ENCODE results near the gene POGLUT3. TPM values are rescaled to one million over a fixed set of nuclear protein-coding genes. Genes with fewer than 3 reads are reported as not detected.

POGLUT3 gene
- total and polyA plus RNA-seq, 2 of the 8 experiments (the other 6 are each of a cell fraction or from before 2014, with no cell fraction given) = 4.7 to 17.4 TPM

DNA sequence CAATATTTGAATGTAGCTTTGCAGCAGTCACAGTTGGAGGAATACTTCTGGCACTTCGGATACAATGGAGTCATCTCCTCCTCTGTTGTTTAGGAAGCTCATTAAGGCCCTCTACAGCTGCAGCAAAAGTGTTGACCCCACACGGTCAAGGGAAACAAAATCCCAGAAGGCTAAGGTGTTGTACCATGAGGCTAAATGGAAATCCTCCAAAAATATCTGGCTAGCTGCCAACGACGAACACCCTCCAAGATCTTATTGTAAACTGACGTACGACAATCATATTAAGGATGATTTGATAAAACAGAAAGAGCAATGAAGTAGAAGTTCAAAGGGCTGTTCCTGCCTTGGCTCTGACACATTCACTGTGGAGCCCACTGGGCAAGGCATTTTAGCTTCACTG lies 4.0 kb downstream of the POGLUT3 start:
- Histone ChIP-seq H3K23ac (ENCODE audit: insufficient read length) (no peak overlapping the region), H2AK5ac (ENCODE audit: low read depth, low read length) (no peak overlapping the region), H4K8ac (ENCODE audit: extremely low read depth, insufficient read depth, low read length) (no peak overlapping the region), H2BK5ac (ENCODE audit: low read depth, low read length) (no peak overlapping the region), H3K27ac (ENCODE audit: low read depth, low read length) (no peak overlapping the region), H3K4me1 (replicated peaks in 1 of 4; ENCODE audit: control insufficient read depth in 3 of 4, insufficient read depth in 4 of 4, low read length in 3 of 4) (peaks cover 0 to 7% (median 2%) of the 10 kb centered on the region in 4 experiments; a peak in 6 of 7 replicates), H3K9ac (replicated peaks in 1 of 4; ENCODE audit: extremely low read depth in 1 of 4, low read depth in 3 of 4, low read length in 3 of 4) (no peak overlapping the region), H3K4me3 (ENCODE audit: extremely low read depth in 1 of 4, insufficient read depth in 2 of 4, low read depth in 3 of 4, low read length in 4 of 4) (no peak overlapping the region), H3K23me2 (ENCODE audit: low read depth, low read length) (peaks cover 6% of the 10 kb centered on the region; the same call in 1 of the 2 replicates), H3K4ac (replicated peaks; ENCODE audit: insufficient read length, low read depth, low read length) (no peak overlapping the region), H3K56ac (replicated peaks; ENCODE audit: insufficient read length, low read depth, low read length) (no peak overlapping the region), H3K27me3 (replicated peaks in 1 of 4; ENCODE audit: control insufficient read depth in 3 of 4, extremely low read depth in 1 of 4, insufficient read depth in 3 of 4, low read length in 3 of 4) (peaks cover 0 to 6% (median 2%) of the 10 kb centered on the region in 4 experiments; a peak in 2 of 7 replicates), H3K9me3 (ENCODE audit: insufficient read depth in 2 of 2, low read depth in 1 of 2, low read length in 1 of 2) (no peaks in the 10 kb centered on the region), H2BK20ac (ENCODE audit: low read length) (no peak overlapping the region), H3K4me2 (ENCODE audit: insufficient read depth in 1 of 2, low read depth in 2 of 2, low read length in 2 of 2) (no peak overlapping the region), H4K91ac (replicated peaks; ENCODE audit: insufficient read length, low read length) (no peak overlapping the region), H3K79me2 (ENCODE audit: control insufficient read depth in 1 of 2, insufficient read depth in 2 of 2, low read length in 2 of 2) (no peaks in the 10 kb centered on the region), H2BK15ac (ENCODE audit: low read length) (no peak overlapping the region), H2BK12ac (ENCODE audit: low read depth, low read length) (no peak overlapping the region), H2AFZ (ENCODE audit: low read length) (no peak overlapping the region), H4K20me1 (replicated peaks in 1 of 2; ENCODE audit: control insufficient read depth in 1 of 2, insufficient read depth in 2 of 2, low read length in 2 of 2) (no peaks in the 10 kb centered on the region), H3K36me3 (ENCODE audit: control insufficient read depth in 2 of 4, insufficient read depth in 4 of 4, low read length in 3 of 4) (no peaks in the 10 kb centered on the region), H3K79me1 (ENCODE audit: low read depth, low read length) (no peaks in the 10 kb centered on the region), H4K5ac (ENCODE audit: insufficient read length, low read depth, low read length) (no peak overlapping the region), H3K14ac (ENCODE audit: insufficient read length) (no peak overlapping the region), H3K18ac (ENCODE audit: extremely low read depth, low read length) (no peak overlapping the region), H2BK120ac (replicated peaks; ENCODE audit: low read depth, low read length) (no peak overlapping the region)
- FAIRE-seq = no peak
- WGBS, 2 experiments (ENCODE audit: extremely low coverage in 1 of 2, insufficient coverage in 1 of 2, insufficient read length in 1 of 2, insufficient replicate concordance in 2 of 2, low coverage in 1 of 2, low lambda C conversion rate in 2 of 2, missing lambda C conversion rate in 1 of 2) = 89% methylated on average over 6 of the region's 6 CpGs; no CpG with 5 or more reads in 1 of the 2 experiments
- CTCF ChIA-PET (ENCODE audit: partially characterized antibody) = interaction anchor here (1.5 kb wide), 1 partner anchor 9 kb away, joined by 5 read pairs; no protein-coding TSS in a partner anchor
- POLR2A ChIA-PET (ENCODE audit: partially characterized antibody) = interaction anchor here (1.1 kb wide), 1 partner anchor 9 kb away, joined by 4 read pairs; no protein-coding TSS in a partner anchor
- DNase-seq (ENCODE audit: low read depth in 1 of 2, low spot score in 2 of 2) = no peak
